T47D (cell line): ENCODE measurements around the gene PPP2R3A.
A peak's percentile ranks its signal among the peaks of the same experiment; 100 is the strongest.
"Not testable (repeated sequence)": the region's sequence is repeated elsewhere in the genome, so short reads cannot be mapped to it uniquely, and the experiment has no call there.

Experiments
- DNase-seq, 2 experiments: peaks; one replicate each; pipeline versions ENCODE4 v3.0.0 to v3.0.0-alpha.2; 2011 to 2012; ENCODE audit warnings: low read depth in 1 of 2, low spot score in 1 of 2
- JUND ChIP-seq: IDR thresholded peaks from 2 replicates; pipeline ENCODE4 v1.6.1; 2012; ENCODE audit warnings: low read depth
- in situ Hi-C: cut with HindIII; loops from 2 replicates; pipeline ENCODE4 v1.10.0; 2016; ENCODE audit warnings: low sequenced_read_pairs, low pct_unique_long_range_greater_than_20kb

Gene PPP2R3A

GRCh38 chr3:135965506-135966270, at the start of gene PPP2R3A:
TSS of gene PPP2R3A (plus strand) at chr3:135965728. CDS start at chr3:136001499, 35,771 bp downstream.
- no peak for TF ChIP-seq JUND
- DNase-seq: peak; percentile 84 to 93
- in situ Hi-C loops: no loop called here

GRCh38 chr3:135916310-135916709, 49.2 kb upstream of the PPP2R3A start:
- TF ChIP-seq JUND: no peak
- in situ Hi-C loops: no loop called here
- DNase-seq: peak in 1 of 2 experiments; percentile 16

GRCh38 chr3:135917076-135917475, 48.5 kb upstream of the PPP2R3A start:
- peak in 1 of 2 experiments; percentile 44 for DNase-seq
- in situ Hi-C loops: no loop called here
- no peak for TF ChIP-seq JUND

- TF ChIP-seq JUND: no peak
- in situ Hi-C loops: no loop called here
- no peak for DNase-seq
Measured at GRCh38 chr3:135917927-135918597, 47.5 kb upstream of the PPP2R3A start.

GRCh38 chr3:135918600-135918999, 46.9 kb upstream of the PPP2R3A start:
- peak; percentile 27 to 57 for DNase-seq
- in situ Hi-C loops: no loop called here
- no peak for TF ChIP-seq JUND

GRCh38 chr3:135920275-135920674, 45.3 kb upstream of the PPP2R3A start:
- in situ Hi-C loops: no loop called here
- no peak for TF ChIP-seq JUND
- DNase-seq: no peak

GRCh38 chr3:135922903-135923250, 42.7 kb upstream of the PPP2R3A start:
- in situ Hi-C loops: no loop called here
- no peak for DNase-seq
- no peak for TF ChIP-seq JUND

GRCh38 chr3:135924506-135924905, 41.0 kb upstream of the PPP2R3A start:
- no peak for TF ChIP-seq JUND
- no peak for DNase-seq
- in situ Hi-C loops: no loop called here

- no peak for DNase-seq
- no peak for TF ChIP-seq JUND
- in situ Hi-C loops: no loop called here
Measured at GRCh38 chr3:135926664-135927063, 38.9 kb upstream of the PPP2R3A start.

- DNase-seq: peak in 1 of 2 experiments; percentile 26
- TF ChIP-seq JUND: no peak
- in situ Hi-C loops: no loop called here
Measured at GRCh38 chr3:135927155-135927554, 38.4 kb upstream of the PPP2R3A start.

- no peak for DNase-seq
- in situ Hi-C loops: no loop called here
- TF ChIP-seq JUND: no peak
Measured at GRCh38 chr3:135929670-135930069, 35.9 kb upstream of the PPP2R3A start.

GRCh38 chr3:135930255-135930654, 35.3 kb upstream of the PPP2R3A start:
- in situ Hi-C loops: no loop called here
- DNase-seq: no peak
- no peak for TF ChIP-seq JUND

GRCh38 chr3:135935171-135935570, 30.4 kb upstream of the PPP2R3A start:
- DNase-seq: peak in 1 of 2 experiments; percentile 58
- in situ Hi-C loops: not testable (repeated sequence)

GRCh38 chr3:135937766-135938165, 27.8 kb upstream of the PPP2R3A start:
- DNase-seq, in situ Hi-C loops: not testable (repeated sequence)
